Lung microvascular endothelial cell (primary cell): ENCODE results near the gene COL5A3. TPM values are rescaled to one million over a fixed set of nuclear protein-coding genes. Genes with fewer than 3 reads are reported as not detected.

Experiments
- total RNA-seq: library from RNA; depleted of rRNA; stranded (reverse); fragments of >200 nt; gene quantifications from 2 replicates; pipeline ENCODE4 v1.2.1, GENCODE V29; 2014

The COL5A3 gene
- total RNA-seq, 1 donor from 2014 or later = under 0.01 TPM

Other genes starting within 250 kb of the COL5A3 start
- gene ZNF846, start 241.8 kb downstream of the COL5A3 start, total RNA-seq = 3.9 and 4.0 TPM in 2 replicates
- gene FBXL12, start 191.4 kb downstream of the COL5A3 start, total RNA-seq = 6.1 and 10.3 TPM in 2 replicates
- gene UBL5, start 182.6 kb downstream of the COL5A3 start, total RNA-seq = 172 and 227 TPM in 2 replicates
- gene PIN1, start 175.2 kb downstream of the COL5A3 start, total RNA-seq = 81.1 and 95.8 TPM in 2 replicates
- 0.65 and 0.79 TPM in 2 replicates for gene OLFM2, start 74.0 kb downstream of the COL5A3 start, total RNA-seq
- gene RDH8, start 3.0 kb upstream of the COL5A3 start, total RNA-seq = not detected in 2 replicates
- 12.9 and 20.4 TPM in 2 replicates for gene SHFL, start 75.8 kb upstream of the COL5A3 start, total RNA-seq
- gene ANGPTL6, start 92.2 kb upstream of the COL5A3 start, total RNA-seq = 0.20 and 0.22 TPM in 2 replicates
- gene PPAN, start 95.9 kb upstream of the COL5A3 start, total RNA-seq = 12.6 and 23.0 TPM in 2 replicates
- 1.1 and 1.8 TPM in 2 replicates for gene P2RY11, start 101.2 kb upstream of the COL5A3 start, total RNA-seq
- 228 and 274 TPM in 2 replicates for gene EIF3G, start 109.4 kb upstream of the COL5A3 start, total RNA-seq
- gene DNMT1, start 184.4 kb upstream of the COL5A3 start, total RNA-seq = 14.9 and 15.3 TPM in 2 replicates
- gene S1PR2, start 220.8 kb upstream of the COL5A3 start, total RNA-seq = 0.20 and 0.44 TPM in 2 replicates
- 12.9 and 13.5 TPM in 2 replicates for gene MRPL4, start 241.7 kb upstream of the COL5A3 start, total RNA-seq